HG03342 (cell line): ENCODE data around the gene KAZN.

ENCODE experiments used
- ATAC-seq: cut with Tn5 transposase; IDR thresholded peaks from one replicate; pipeline ENCODE4 v1.9.1; 2021; ENCODE audit warnings: mild to moderate bottlenecking, moderate library complexity; ENCODE audit not compliant: unreplicated experiment

The KAZN gene

GRCh38 chr1:14924455-14925331 is 326.2 kb downstream of the KAZN start:
- ATAC-seq, result no peak

- ATAC-seq, result no peak
Observed at GRCh38 chr1:14925336-14926136, 327.1 kb downstream of the KAZN start.

- ATAC-seq, result no peak
Observed at GRCh38 chr1:14926229-14926628, 327.7 kb downstream of the KAZN start.

GRCh38 chr1:14926818-14927575 is 328.5 kb downstream of the KAZN start:
- ATAC-seq, result no peak

- ATAC-seq, result no peak
Observed at GRCh38 chr1:14928412-14928811, 329.9 kb downstream of the KAZN start.

- no peak for ATAC-seq
Observed at GRCh38 chr1:14928886-14929546, 330.5 kb downstream of the KAZN start.

- ATAC-seq, result no peak
Observed at GRCh38 chr1:14929547-14930246, 331.2 kb downstream of the KAZN start.

GRCh38 chr1:14930247-14930965 is 331.9 kb downstream of the KAZN start:
- no peak for ATAC-seq

- no peak for ATAC-seq
Observed at GRCh38 chr1:14932034-14932638, 333.7 kb downstream of the KAZN start.

- ATAC-seq, result no peak
Observed at GRCh38 chr1:14934867-14935266, 336.4 kb downstream of the KAZN start.

- no peak for ATAC-seq
Observed at GRCh38 chr1:14936815-14937214, 338.3 kb downstream of the KAZN start.

GRCh38 chr1:14937288-14937949 is 338.9 kb downstream of the KAZN start:
- ATAC-seq, result no peak

- ATAC-seq, result no peak
Observed at GRCh38 chr1:14939527-14940284, 341.2 kb downstream of the KAZN start.

GRCh38 chr1:14940285-14940870 is 341.9 kb downstream of the KAZN start:
- ATAC-seq, result no peak

GRCh38 chr1:14941864-14942263 is 343.4 kb downstream of the KAZN start:
- no peak for ATAC-seq

- no peak for ATAC-seq
Observed at GRCh38 chr1:14944471-14944985, 346.0 kb downstream of the KAZN start.
